ENCODE results near the gene PIP5K1C. TPM values are rescaled to one million over a fixed set of nuclear protein-coding genes. Genes with fewer than 3 reads are reported as not detected.
A peak's percentile ranks its signal among the peaks of the same experiment; 100 is the strongest.

PIP5K1C gene
- total and polyA plus RNA-seq, 9 of the 15 experiments (the other 6 are each of a cell fraction or from before 2014, with no cell fraction given), result 0.38 to 22.1 (median 4.1) TPM

DNA sequence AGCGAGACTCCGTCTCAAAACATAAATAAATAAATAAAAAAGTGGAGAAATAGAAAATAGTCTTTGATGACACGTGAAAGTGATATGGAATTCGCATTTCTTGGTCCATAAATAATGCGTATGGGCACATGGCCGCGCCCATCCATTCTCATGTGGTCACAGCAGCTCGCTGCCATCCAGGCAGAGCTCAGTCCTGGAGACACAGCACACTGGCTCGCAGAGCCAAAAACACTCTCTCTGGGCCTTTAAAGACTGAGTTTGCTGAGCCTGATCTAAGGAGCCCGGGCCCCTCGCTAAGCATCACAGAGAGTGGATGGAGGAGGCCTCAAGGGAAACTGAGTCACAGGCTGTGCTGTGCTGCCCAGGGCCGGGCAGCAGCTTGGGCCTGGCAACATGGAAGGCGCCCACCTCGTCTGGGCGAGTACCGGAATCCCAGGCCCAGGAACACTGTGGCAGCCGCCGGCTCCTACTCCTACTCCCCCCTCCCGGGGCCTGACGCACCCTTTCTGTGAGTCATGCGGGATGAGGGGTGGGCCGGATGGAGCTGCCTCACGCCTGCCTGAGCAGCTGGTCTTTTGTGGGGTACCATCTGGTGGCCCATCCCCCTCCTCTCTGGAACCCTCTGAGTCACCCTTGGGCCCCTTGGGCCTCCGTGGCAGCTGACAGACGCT, 44.7 kb downstream of the PIP5K1C start:
- TF ChIP-seq, protein P1, sequence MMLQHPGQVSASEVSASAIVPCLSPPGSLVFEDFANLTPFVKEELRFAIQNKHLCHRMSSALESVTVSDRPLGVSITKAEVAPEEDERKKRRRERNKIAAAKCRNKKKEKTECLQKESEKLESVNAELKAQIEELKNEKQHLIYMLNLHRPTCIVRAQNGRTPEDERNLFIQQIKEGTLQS (IDR thresholded peaks at IDR 0.05), result no peak
- TF ChIP-seq, protein P1 (CRISPR knock-in tag; conservative IDR thresholded peaks at IDR 0.05), result no peak
- TF ChIP-seq, protein P2, sequence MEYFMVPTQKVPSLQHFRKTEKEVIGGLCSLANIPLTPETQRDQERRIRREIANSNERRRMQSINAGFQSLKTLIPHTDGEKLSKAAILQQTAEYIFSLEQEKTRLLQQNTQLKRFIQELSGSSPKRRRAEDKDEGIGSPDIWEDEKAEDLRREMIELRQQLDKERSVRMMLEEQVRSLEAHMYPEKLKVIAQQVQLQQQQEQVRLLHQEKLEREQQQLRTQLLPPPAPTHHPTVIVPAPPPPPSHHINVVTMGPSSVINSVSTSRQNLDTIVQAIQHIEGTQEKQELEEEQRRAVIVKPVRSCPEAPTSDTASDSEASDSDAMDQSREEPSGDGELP (CRISPR knock-in tag; IDR thresholded peaks at IDR 0.05; ENCODE audit: borderline replicate concordance), result peak; percentile 67; the same call in 1 of the 2 replicates
- TF ChIP-seq POLR2G (IDR thresholded peaks at IDR 0.05; ENCODE audit: low read depth, low read length), result peak; percentile 39; the same call in 1 of the 2 replicates
- TF ChIP-seq TSC22D4 (tag; IDR thresholded peaks at IDR 0.05), result no peak
- TF ChIP-seq FOSL1 (tag; conservative IDR thresholded peaks at IDR 0.05), result peak; percentile 81
- TF ChIP-seq BRD9 (IDR thresholded peaks at IDR 0.05; ENCODE audit: low read depth, partially characterized antibody), result no peak
- TF ChIP-seq, protein P3, sequence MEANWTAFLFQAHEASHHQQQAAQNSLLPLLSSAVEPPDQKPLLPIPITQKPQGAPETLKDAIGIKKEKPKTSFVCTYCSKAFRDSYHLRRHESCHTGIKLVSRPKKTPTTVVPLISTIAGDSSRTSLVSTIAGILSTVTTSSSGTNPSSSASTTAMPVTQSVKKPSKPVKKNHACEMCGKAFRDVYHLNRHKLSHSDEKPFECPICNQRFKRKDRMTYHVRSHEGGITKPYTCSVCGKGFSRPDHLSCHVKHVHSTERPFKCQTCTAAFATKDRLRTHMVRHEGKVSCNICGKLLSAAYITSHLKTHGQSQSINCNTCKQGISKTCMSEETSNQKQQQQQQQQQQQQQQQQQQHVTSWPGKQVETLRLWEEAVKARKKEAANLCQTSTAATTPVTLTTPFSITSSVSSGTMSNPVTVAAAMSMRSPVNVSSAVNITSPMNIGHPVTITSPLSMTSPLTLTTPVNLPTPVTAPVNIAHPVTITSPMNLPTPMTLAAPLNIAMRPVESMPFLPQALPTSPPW (CRISPR knock-in tag; IDR thresholded peaks at IDR 0.05), result peak; percentile 43; the same call in 1 of the 2 replicates
- peak; percentile 32; the same call in 1 of the 2 replicates for TF ChIP-seq CBFA2T3 (IDR thresholded peaks at IDR 0.05)
- TF ChIP-seq CBFA2T2 (conservative IDR thresholded peaks at IDR 0.05), result 0 out of 2 replicates have a peak, but pooled peaks have one; percentile 11
- Histone ChIP-seq H4K20me1 (replicated peaks; ENCODE audit: control insufficient read depth, insufficient read depth, low read length) (no peaks in the 10 kb centered on the region), H3K9ac (ENCODE audit: insufficient read depth in 1 of 2, low read depth in 2 of 2, low read length in 2 of 2) (no peak overlapping the region), H3K4me2 (ENCODE audit: insufficient read depth, low read length) (no peak overlapping the region), H3K79me2 (ENCODE audit: control insufficient read depth, insufficient read depth, low read length) (no peaks in the 10 kb centered on the region), H3K4me3 (no peak overlapping the region), H3K4me1 (replicated peaks in 1 of 2; ENCODE audit: control insufficient read depth in 2 of 2, insufficient read depth in 2 of 2, low read length in 2 of 2) (peaks cover 0 to 53% of the 10 kb centered on the region in 2 experiments; a peak in 2 of 5 replicates), H3K9me3 (replicated peaks; ENCODE audit: control insufficient read depth, insufficient read depth, low read depth, low read length) (no peaks in the 10 kb centered on the region), H3K27ac (ENCODE audit: extremely low read depth, low read depth, low read length) (no peak overlapping the region), H2AFZ (ENCODE audit: low read depth, low read length) (no peak overlapping the region), H3K9me1 (ENCODE audit: control insufficient read depth, insufficient read depth, low read length) (no peaks in the 10 kb centered on the region), H3K36me3 (ENCODE audit: control insufficient read depth, insufficient read depth, low read length) (peaks cover 66% of the 10 kb centered on the region; the same call in 2 of the 3 replicates), H3K27me3 (ENCODE audit: control insufficient read depth in 2 of 2, insufficient read depth in 2 of 2, low read length in 2 of 2) (no peaks in the 10 kb centered on the region)
- no peak for ATAC-seq
- BruUV-seq (replicated peaks), result no TSS peak
- CTCF ChIA-PET (ENCODE audit: low intra/inter-chr PET ratio), result no interaction called here
- FAIRE-seq, result no peak
- DNase-seq (ENCODE audit: extremely low read depth in 1 of 4, low spot score in 3 of 4), result peak in 2 of 4 experiments; percentile 31 to 34
- in situ Hi-C loops (cut with MboI) (loop anchor here (5.0 kb wide), 1 partner anchor 192 kb away; no protein-coding TSS in a partner anchor), intact Hi-C loops (cut with micrococcal nuclease) (no loop called here)
- POLR2A ChIA-PET, result interaction anchor here (1.1 kb wide), 1 partner anchor 11 kb away, joined by 3 read pairs; no protein-coding TSS in a partner anchor
- WGBS (ENCODE audit: insufficient coverage, low coverage, missing lambda C conversion rate), result 88% methylated on average over 24 of the region's 25 CpGs
